ENCODE results near the gene NELFB.

The NELFB gene

GRCh38 chr9:137281345-137282116 lies 26.4 kb downstream of the NELFB start:
- DNase-seq (ENCODE audit: low read depth), result no peak

GRCh38 chr9:137286975-137287383 lies 31.9 kb downstream of the NELFB start:
- DNase-seq (ENCODE audit: low read depth), result no peak

- no peak for DNase-seq (ENCODE audit: low read depth)
Observed at GRCh38 chr9:137293094-137293481, 38.0 kb downstream of the NELFB start.

GRCh38 chr9:137293482-137294090 lies 38.5 kb downstream of the NELFB start:
- DNase-seq (ENCODE audit: low read depth), result no peak

GRCh38 chr9:137294091-137294680 lies 39.1 kb downstream of the NELFB start:
- no peak for DNase-seq (ENCODE audit: low read depth)

GRCh38 chr9:137294681-137295237 lies 39.6 kb downstream of the NELFB start:
- DNase-seq (ENCODE audit: low read depth), result no peak

GRCh38 chr9:137295238-137295811 lies 40.2 kb downstream of the NELFB start:
- DNase-seq (ENCODE audit: low read depth), result no peak

- no peak for DNase-seq (ENCODE audit: low read depth)
Observed at GRCh38 chr9:137295849-137296669, 40.9 kb downstream of the NELFB start.

GRCh38 chr9:137296670-137297664 lies 41.8 kb downstream of the NELFB start:
- DNase-seq (ENCODE audit: low read depth), result no peak

GRCh38 chr9:137297966-137298365 lies 42.8 kb downstream of the NELFB start:
- DNase-seq (ENCODE audit: low read depth), result no peak

GRCh38 chr9:137298401-137299202 lies 43.5 kb downstream of the NELFB start:
- DNase-seq (ENCODE audit: low read depth), result no peak

GRCh38 chr9:137299203-137299565 lies 44.1 kb downstream of the NELFB start:
- DNase-seq (ENCODE audit: low read depth), result no peak

GRCh38 chr9:137299938-137300337 lies 44.8 kb downstream of the NELFB start:
- no peak for DNase-seq (ENCODE audit: low read depth)

GRCh38 chr9:137300567-137301080 lies 45.5 kb downstream of the NELFB start:
- DNase-seq (ENCODE audit: low read depth), result no peak

- no peak for DNase-seq (ENCODE audit: low read depth)
Observed at GRCh38 chr9:137301081-137301947, 46.2 kb downstream of the NELFB start.

GRCh38 chr9:137302118-137302448 lies 47.0 kb downstream of the NELFB start, which contains the start of gene NRARP:
Gene NRARP, minus strand, starts transcription at chr9:137302271. Its CDS starts 343 bp downstream, at chr9:137301928.
- DNase-seq (ENCODE audit: low read depth), result no peak

GRCh38 chr9:137302449-137303150 lies 47.5 kb downstream of the NELFB start:
- no peak for DNase-seq (ENCODE audit: low read depth)

All from fibroblast of the conjunctiva (primary cell).